Testis (tissue), 3 donors: ENCODE measurements around the gene CPA3. TPM values are rescaled to one million over a fixed set of nuclear protein-coding genes. Genes with fewer than 3 reads are reported as not detected.

Experiments
- DNase-seq: peaks from one replicate; pipeline ENCODE4 v3.0.0-alpha.2; 2019
- H3K27ac ChIP-seq, 2 donors: fragments of 200-600 bp; sonication (generic); one replicate each; pipeline ENCODE4 v1.5.1; 2019
- H3K27me3 ChIP-seq: fragments of 200-600 bp; sonication (generic); one replicate; pipeline ENCODE4 v1.5.1; 2019
- H3K36me3 ChIP-seq: fragments of 200-600 bp; sonication (generic); one replicate; pipeline ENCODE4 v1.5.1; 2017; ENCODE audit warnings: low read depth; ENCODE audit errors: missing control alignments
- H3K4me1 ChIP-seq: fragments of 200-600 bp; sonication (generic); one replicate; pipeline ENCODE4 v1.5.1; 2019
- H3K4me3 ChIP-seq, 2 donors: fragments of 200-600 bp; sonication (generic); one replicate each; pipeline ENCODE4 v1.5.1; 2017 to 2019
- H3K9me3 ChIP-seq: fragments of 200-600 bp; sonication (generic); one replicate; pipeline ENCODE4 v1.5.1; 2017
- CTCF ChIP-seq, 3 experiments: fragments of 450-650 bp in 2 of 3; fragments of 200-600 bp in 1 of 3; sonication (generic) in 1 of 3; IDR thresholded peaks; one replicate each; pipeline ENCODE4 v1.5.1; 2016 to 2019; ENCODE audit warnings: antibody characterized with exemption in 3 of 3, mild to moderate bottlenecking in 2 of 3, moderate library complexity in 1 of 3
- POLR2A ChIP-seq: fragments of 450-650 bp; IDR thresholded peaks from one replicate; pipeline ENCODE4 v1.6.1; 2017; ENCODE audit warnings: antibody characterized with exemption, mild to moderate bottlenecking, moderate library complexity
- WGBS, 2 donors: methylation state at CpG; one replicate each; pipeline ENCODE4 v1.1.5; 2018; 5-methylcytosine and 5-hydroxymethylcytosine counted together
- intact Hi-C: fragments of 100-400 bp; cut with DNase I; formaldehyde crosslinking; loops from one replicate; pipeline ENCODE4 v1.15.1; 2023; ENCODE audit warnings: low total_unique reads
- polyA plus RNA-seq: library from polyadenylated mRNA; stranded (reverse); fragments of 350-450 nt; fragmentation: Illumina TruSeq; extraction: RNeasy Lipid Tissue Mini Kit (QIAGEN cat#74804); gene quantifications from one replicate; pipeline ENCODE4 v1.2.3, GENCODE V29; 2014; ENCODE audit warnings: low read depth, low replicate concordance; ENCODE audit not compliant: insufficient read depth
- total RNA-seq, 2 donors: library from RNA; depleted of rRNA; stranded (reverse); fragments of >200 nt; gene quantifications; one replicate each; pipeline ENCODE4 v1.2.3, GENCODE V29; 2016

Gene CPA3
- total and polyA plus RNA-seq, 3 donors from 2014 or later, result 0.71 to 6.4 (median 4.6) TPM

- TF ChIP-seq CTCF (IDR thresholded peaks at IDR 0.05) (no peak), POLR2A (no peak)
- no peak overlapping the region for H3K4me3 ChIP-seq
- no peaks in the 10 kb centered on the region for H3K9me3 ChIP-seq
- H3K27me3 ChIP-seq, result no peaks in the 10 kb centered on the region
- DNase-seq, result no peak
- H3K4me1 ChIP-seq, result peaks cover 3% of the 10 kb centered on the region
- H3K27ac ChIP-seq, result no peak overlapping the region
- intact Hi-C loops, result no loop called here
- WGBS, 2 donors, result 76 to 82% methylated on average over 4 of the region's 4 CpGs
- H3K36me3 ChIP-seq, result no peaks in the 10 kb centered on the region
Observed at GRCh38 chr3:148828136-148828690, 36.9 kb upstream of the CPA3 start.

DNA sequence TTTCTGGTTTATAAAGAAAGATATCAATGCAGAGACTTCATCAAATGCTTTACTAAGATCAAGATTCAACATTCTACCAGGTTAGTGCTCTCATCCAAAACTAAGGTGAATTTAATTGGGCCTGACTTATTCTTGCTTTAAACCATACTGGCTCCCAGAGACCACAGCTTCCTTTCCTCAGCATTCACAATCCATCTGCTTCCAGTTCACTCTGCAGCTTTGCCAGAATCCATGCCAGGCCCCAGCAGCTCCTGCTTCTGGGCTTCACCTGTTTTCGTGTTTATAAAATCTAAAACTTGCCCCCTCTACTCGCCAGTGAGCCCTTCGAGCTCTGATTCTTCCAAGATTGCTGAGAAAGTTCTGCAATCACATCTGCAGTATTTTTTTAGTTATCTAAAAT, 35.2 kb upstream of the CPA3 start:
- Histone ChIP-seq H3K27me3 (no peaks in the 10 kb centered on the region), H3K36me3 (no peaks in the 10 kb centered on the region), H3K9me3 (no peaks in the 10 kb centered on the region), H3K4me1 (peaks cover 3% of the 10 kb centered on the region), H3K4me3 (no peak overlapping the region), H3K27ac (no peak overlapping the region)
- intact Hi-C loops, result no loop called here
- DNase-seq, result no peak
- 93 to 96% methylated on average over 3 of the region's 3 CpGs for WGBS, 2 donors
- TF ChIP-seq CTCF (IDR thresholded peaks at IDR 0.05) (no peak), POLR2A (no peak)

GRCh38 chr3:148833223-148833622, 31.9 kb upstream of the CPA3 start:
- no peak for DNase-seq
- Histone ChIP-seq H3K4me1 (peaks cover 3% of the 10 kb centered on the region), H3K27ac (no peak overlapping the region), H3K36me3 (no peaks in the 10 kb centered on the region), H3K4me3 (no peak overlapping the region), H3K27me3 (no peaks in the 10 kb centered on the region), H3K9me3 (no peaks in the 10 kb centered on the region)
- no peak for TF ChIP-seq POLR2A
- TF ChIP-seq CTCF (IDR thresholded peaks at IDR 0.05), result no peak
- intact Hi-C loops, result no loop called here
- WGBS, 2 donors, result 93 to 95% methylated on average over 3 of the region's 3 CpGs

DNA sequence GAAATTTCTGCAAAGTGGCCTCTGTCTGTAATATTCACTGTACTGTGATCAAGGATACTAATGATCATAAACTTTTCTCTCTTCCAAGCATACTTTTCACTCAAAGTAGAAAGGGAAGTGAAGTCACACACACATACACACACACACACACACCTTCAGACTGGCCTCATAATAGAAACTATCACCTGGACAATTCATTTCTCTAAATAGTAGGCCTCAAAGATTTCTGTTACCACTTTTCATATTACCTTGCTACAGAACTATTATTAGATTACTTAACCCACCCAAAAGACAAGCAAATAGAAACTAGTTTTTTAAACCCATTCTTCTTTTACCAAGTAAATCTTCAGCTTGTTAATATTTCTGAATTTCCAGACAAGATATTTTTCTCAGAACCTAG, 25.3 kb upstream of the CPA3 start:
- intact Hi-C loops, result no loop called here
- Histone ChIP-seq H3K9me3 (no peaks in the 10 kb centered on the region), H3K27me3 (no peaks in the 10 kb centered on the region), H3K4me3 (no peak overlapping the region), H3K4me1 (no peaks in the 10 kb centered on the region), H3K36me3 (no peaks in the 10 kb centered on the region), H3K27ac (no peak overlapping the region)
- DNase-seq, result no peak
- TF ChIP-seq POLR2A (no peak), CTCF (IDR thresholded peaks at IDR 0.05) (no peak)

- Histone ChIP-seq H3K27ac (no peak overlapping the region), H3K36me3 (no peaks in the 10 kb centered on the region), H3K9me3 (no peaks in the 10 kb centered on the region), H3K4me3 (no peak overlapping the region), H3K4me1 (no peaks in the 10 kb centered on the region), H3K27me3 (no peaks in the 10 kb centered on the region)
- 63 to 71% methylated on average over 4 of the region's 4 CpGs for WGBS, 2 donors
- intact Hi-C loops, result no loop called here
- DNase-seq, result no peak
- no peak for TF ChIP-seq CTCF (IDR thresholded peaks at IDR 0.05)
- no peak for TF ChIP-seq POLR2A
Observed at GRCh38 chr3:148840451-148840850, 24.6 kb upstream of the CPA3 start.
